Activated T-cell treated with anti-CD3 and anti-CD28 coated beads, Interleukin-2, amount 50 U/mL, for 24 hours (primary cell): ENCODE data around the gene TMA7.

Source experiments
- DNase-seq: peaks from one replicate; pipeline ENCODE4 v3.0.0-alpha.2; 2020
- H3K27ac Mint-ChIP-seq: 2 replicates; pipeline ENCODE4 v1.8.0; 2020; ENCODE audit warnings: mild to moderate bottlenecking, mixed read lengths
- H3K27me3 Mint-ChIP-seq: 2 replicates; pipeline ENCODE4 v1.8.0; 2020; ENCODE audit warnings: mixed read lengths
- H3K36me3 Mint-ChIP-seq: 2 replicates; pipeline ENCODE4 v1.8.0; 2020; ENCODE audit warnings: low read depth, mixed read lengths
- H3K4me1 Mint-ChIP-seq: 2 replicates; pipeline ENCODE4 v1.8.0; 2020; ENCODE audit warnings: low read depth, mixed read lengths
- H3K4me3 Mint-ChIP-seq: 2 replicates; pipeline ENCODE4 v1.8.0; 2020; ENCODE audit warnings: mild to moderate bottlenecking, moderate library complexity, mixed read lengths
- H3K9me3 Mint-ChIP-seq: 2 replicates; pipeline ENCODE4 v1.8.0; 2020; ENCODE audit warnings: mixed read lengths

Gene TMA7

DNA sequence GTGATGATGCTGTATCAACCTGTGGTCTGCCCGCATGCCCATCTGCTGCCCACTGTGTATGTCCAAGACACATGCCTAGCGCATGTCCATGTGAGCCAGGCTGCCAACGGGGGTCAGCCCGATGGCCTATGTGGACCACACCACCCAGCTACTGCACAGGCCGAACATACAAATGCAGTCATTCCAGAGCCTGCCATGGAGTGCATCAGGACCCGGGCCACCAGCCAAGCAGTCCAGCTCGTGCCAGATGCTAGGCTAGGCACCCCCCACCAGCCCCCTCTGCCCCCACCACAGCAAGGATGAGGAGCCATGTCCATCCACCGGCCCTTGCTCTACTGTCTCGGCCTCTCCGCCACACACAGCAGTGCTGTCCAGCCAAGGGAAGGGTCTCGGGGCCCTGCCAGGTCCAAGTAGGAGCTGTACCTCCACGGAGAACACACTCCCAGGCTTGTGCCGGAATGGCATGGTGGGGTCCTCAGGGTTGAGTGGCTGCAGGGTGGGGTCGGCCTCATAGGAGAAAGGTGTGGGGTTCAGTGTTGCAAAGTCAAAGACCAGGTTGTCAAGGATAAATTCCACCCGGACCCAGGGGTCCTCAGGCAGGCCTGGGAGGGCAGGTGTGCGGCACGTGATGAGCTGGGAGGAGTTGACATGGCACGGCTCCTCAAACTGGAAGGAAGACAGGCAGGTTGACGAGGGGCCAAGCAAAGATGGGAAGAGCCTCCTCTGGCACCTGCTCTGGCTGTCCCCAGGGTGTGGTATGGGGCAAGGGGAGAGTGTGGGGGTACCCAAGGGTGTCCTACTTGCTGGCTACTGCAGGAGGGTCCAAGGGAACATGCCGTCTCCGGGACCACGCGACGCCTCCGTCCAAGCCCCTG lies 25.4 kb upstream of the TMA7 start:
- H3K4me1 Mint-ChIP-seq = no peaks in the 10 kb centered on the region
- H3K36me3 Mint-ChIP-seq = no peaks in the 10 kb centered on the region
- H3K27me3 Mint-ChIP-seq = no peaks in the 10 kb centered on the region
- H3K4me3 Mint-ChIP-seq = no peak overlapping the region
- H3K27ac Mint-ChIP-seq = no peak overlapping the region
- H3K9me3 Mint-ChIP-seq = no peaks in the 10 kb centered on the region
- no peak for DNase-seq

DNA sequence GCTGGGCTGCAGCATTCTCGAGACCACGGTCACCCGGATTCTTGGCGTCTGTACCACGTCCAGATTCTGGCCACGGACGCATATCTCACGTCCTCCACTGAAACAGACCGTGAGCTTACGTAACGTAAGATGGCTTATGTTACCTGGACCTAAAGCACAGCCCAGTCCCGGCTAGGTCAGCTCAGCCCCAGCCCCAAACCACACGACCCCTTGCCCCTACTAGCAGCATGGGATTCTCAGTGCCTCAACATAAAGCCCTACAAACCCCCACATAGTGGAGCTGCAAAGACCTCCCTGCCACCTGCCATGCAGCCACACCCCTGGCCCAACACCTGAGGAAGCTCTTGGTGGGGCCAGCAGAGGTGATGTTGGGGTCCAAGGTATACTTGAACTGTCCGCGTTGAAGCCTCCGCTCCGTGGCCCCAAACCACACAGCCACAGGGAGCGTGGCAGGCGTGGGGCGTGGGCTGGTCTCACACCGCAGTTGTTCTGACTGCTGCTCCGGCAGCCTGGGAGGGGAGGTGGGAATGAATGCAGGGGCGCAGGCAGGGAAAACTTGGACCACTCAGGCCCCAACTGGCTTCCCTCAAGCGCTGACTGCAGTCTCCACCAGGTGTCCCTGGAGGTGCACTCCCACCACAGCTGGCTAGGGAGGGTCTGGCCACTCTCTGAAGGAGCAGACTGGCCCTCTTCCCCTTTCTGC lies 24.7 kb upstream of the TMA7 start:
- no peak overlapping the region for H3K4me3 Mint-ChIP-seq
- H3K9me3 Mint-ChIP-seq = no peaks in the 10 kb centered on the region
- no peaks in the 10 kb centered on the region for H3K27me3 Mint-ChIP-seq
- H3K4me1 Mint-ChIP-seq = no peaks in the 10 kb centered on the region
- no peaks in the 10 kb centered on the region for H3K36me3 Mint-ChIP-seq
- H3K27ac Mint-ChIP-seq = no peak overlapping the region
- no peak for DNase-seq

GRCh38 chr3:48416091-48416505 lies 24.0 kb upstream of the TMA7 start:
- Mint-ChIP-seq H3K4me3 (no peak overlapping the region), H3K9me3 (no peaks in the 10 kb centered on the region)
- no peak for DNase-seq

DNA sequence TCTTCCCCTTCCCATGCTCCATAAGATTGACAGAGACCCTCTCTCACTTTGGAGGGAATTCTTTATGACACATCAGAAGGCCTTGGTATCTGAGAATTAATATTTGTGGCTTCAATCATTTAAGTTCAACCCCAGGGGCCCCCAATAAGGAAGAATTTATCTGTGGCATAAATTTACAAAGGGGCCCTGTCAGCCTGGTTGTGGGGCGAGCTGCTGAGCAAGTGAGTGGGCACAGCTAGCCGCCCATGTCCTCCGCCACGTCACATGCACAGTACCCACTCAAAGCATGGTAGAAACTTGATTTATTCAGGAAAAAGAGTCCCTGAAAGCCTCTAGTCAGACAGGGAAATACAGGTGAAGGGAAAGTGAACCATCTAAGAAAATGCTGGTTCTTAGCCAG lies 23.5 kb upstream of the TMA7 start:
- H3K4me1 Mint-ChIP-seq = no peaks in the 10 kb centered on the region
- H3K36me3 Mint-ChIP-seq = no peaks in the 10 kb centered on the region
- H3K27me3 Mint-ChIP-seq = no peaks in the 10 kb centered on the region
- no peak overlapping the region for H3K4me3 Mint-ChIP-seq
- H3K9me3 Mint-ChIP-seq = no peaks in the 10 kb centered on the region
- no peak for DNase-seq
- H3K27ac Mint-ChIP-seq = no peak overlapping the region

More at GRCh38 chr3:48416091-48416505, 24.0 kb upstream of the TMA7 start:
- Mint-ChIP-seq H3K27me3 (no peaks in the 10 kb centered on the region), H3K4me1 (no peaks in the 10 kb centered on the region), H3K27ac (no peak overlapping the region), H3K36me3 (no peaks in the 10 kb centered on the region)

- Mint-ChIP-seq H3K9me3 (no peaks in the 10 kb centered on the region), H3K4me1 (no peaks in the 10 kb centered on the region), H3K27ac (no peak overlapping the region), H3K36me3 (no peaks in the 10 kb centered on the region), H3K27me3 (no peaks in the 10 kb centered on the region), H3K4me3 (no peak overlapping the region)
- no peak for DNase-seq
Observed at GRCh38 chr3:48417529-48418108, 22.4 kb upstream of the TMA7 start.

GRCh38 chr3:48418140-48418539 lies 21.9 kb upstream of the TMA7 start:
- Mint-ChIP-seq H3K36me3 (no peaks in the 10 kb centered on the region), H3K9me3 (no peaks in the 10 kb centered on the region), H3K27ac (no peak overlapping the region), H3K4me3 (no peak overlapping the region), H3K27me3 (no peaks in the 10 kb centered on the region), H3K4me1 (no peaks in the 10 kb centered on the region)
- no peak for DNase-seq

GRCh38 chr3:48418651-48419050 lies 21.4 kb upstream of the TMA7 start:
- H3K9me3 Mint-ChIP-seq = no peaks in the 10 kb centered on the region
- no peak for DNase-seq
- H3K27ac Mint-ChIP-seq = no peak overlapping the region
- H3K4me1 Mint-ChIP-seq = no peaks in the 10 kb centered on the region
- no peaks in the 10 kb centered on the region for H3K36me3 Mint-ChIP-seq
- H3K4me3 Mint-ChIP-seq = no peak overlapping the region
- no peaks in the 10 kb centered on the region for H3K27me3 Mint-ChIP-seq

GRCh38 chr3:48419149-48419548 lies 20.9 kb upstream of the TMA7 start:
- Mint-ChIP-seq H3K27ac (no peak overlapping the region), H3K27me3 (no peaks in the 10 kb centered on the region), H3K4me1 (no peaks in the 10 kb centered on the region), H3K4me3 (no peak overlapping the region), H3K36me3 (no peaks in the 10 kb centered on the region), H3K9me3 (no peaks in the 10 kb centered on the region)
- no peak for DNase-seq

DNA sequence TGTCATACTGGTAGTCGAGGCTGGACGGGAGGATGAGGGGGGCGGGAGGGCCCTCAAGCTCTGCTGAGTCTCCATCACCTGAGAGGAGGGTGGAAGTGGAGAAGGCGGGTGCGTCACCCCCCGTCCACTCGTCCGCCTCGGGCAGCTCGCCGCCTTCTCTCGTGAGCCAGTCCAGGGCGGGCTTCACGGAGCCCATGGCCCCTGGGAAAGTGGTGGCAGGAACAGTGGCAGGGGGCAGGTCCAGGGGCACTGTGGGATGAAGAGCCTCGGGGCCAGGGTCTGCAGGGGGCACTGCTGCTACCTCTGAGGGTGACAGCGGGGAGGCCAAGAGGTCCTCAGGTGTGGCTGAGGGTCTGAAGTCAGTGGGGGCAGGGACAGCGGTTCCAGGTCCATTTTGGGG lies 20.5 kb upstream of the TMA7 start:
- DNase-seq = no peak
- no peak overlapping the region for H3K27ac Mint-ChIP-seq
- H3K27me3 Mint-ChIP-seq = no peaks in the 10 kb centered on the region
- no peaks in the 10 kb centered on the region for H3K4me1 Mint-ChIP-seq
- H3K4me3 Mint-ChIP-seq = no peak overlapping the region
- no peaks in the 10 kb centered on the region for H3K36me3 Mint-ChIP-seq
- H3K9me3 Mint-ChIP-seq = no peaks in the 10 kb centered on the region

DNA sequence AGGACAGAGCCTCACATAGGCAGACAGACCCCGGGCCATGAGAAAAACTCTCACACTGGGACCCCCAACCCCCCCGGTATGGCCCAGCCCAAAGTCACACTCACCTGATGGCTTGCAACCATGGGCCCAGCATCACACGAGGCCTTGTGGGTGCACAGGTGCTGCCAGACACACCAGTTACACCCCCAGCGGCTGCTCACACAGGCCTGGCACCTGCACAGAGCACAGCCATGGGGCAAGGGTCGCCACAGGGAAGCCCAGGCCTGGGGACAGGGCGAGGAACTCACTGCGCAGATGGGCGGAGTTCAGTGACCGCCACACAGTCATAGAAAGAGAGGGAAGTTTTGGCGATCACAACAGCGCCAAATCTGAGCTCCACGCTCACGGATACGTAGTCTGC lies 19.5 kb upstream of the TMA7 start:
- no peaks in the 10 kb centered on the region for H3K36me3 Mint-ChIP-seq
- H3K27me3 Mint-ChIP-seq = no peaks in the 10 kb centered on the region
- no peaks in the 10 kb centered on the region for H3K9me3 Mint-ChIP-seq
- no peak for DNase-seq
- H3K4me1 Mint-ChIP-seq = no peaks in the 10 kb centered on the region
- no peak overlapping the region for H3K4me3 Mint-ChIP-seq
- H3K27ac Mint-ChIP-seq = no peak overlapping the region

- H3K4me3 Mint-ChIP-seq = no peak overlapping the region
- no peaks in the 10 kb centered on the region for H3K27me3 Mint-ChIP-seq
- H3K9me3 Mint-ChIP-seq = no peaks in the 10 kb centered on the region
- H3K4me1 Mint-ChIP-seq = no peaks in the 10 kb centered on the region
- no peak for DNase-seq
- no peak overlapping the region for H3K27ac Mint-ChIP-seq
- H3K36me3 Mint-ChIP-seq = no peaks in the 10 kb centered on the region
Observed at GRCh38 chr3:48422272-48422671, 17.8 kb upstream of the TMA7 start.

- Mint-ChIP-seq H3K36me3 (no peaks in the 10 kb centered on the region), H3K27me3 (no peaks in the 10 kb centered on the region), H3K27ac (no peak overlapping the region), H3K4me1 (no peaks in the 10 kb centered on the region), H3K4me3 (no peak overlapping the region), H3K9me3 (no peaks in the 10 kb centered on the region)
- no peak for DNase-seq
Observed at GRCh38 chr3:48422681-48423080, 17.4 kb upstream of the TMA7 start.

DNA sequence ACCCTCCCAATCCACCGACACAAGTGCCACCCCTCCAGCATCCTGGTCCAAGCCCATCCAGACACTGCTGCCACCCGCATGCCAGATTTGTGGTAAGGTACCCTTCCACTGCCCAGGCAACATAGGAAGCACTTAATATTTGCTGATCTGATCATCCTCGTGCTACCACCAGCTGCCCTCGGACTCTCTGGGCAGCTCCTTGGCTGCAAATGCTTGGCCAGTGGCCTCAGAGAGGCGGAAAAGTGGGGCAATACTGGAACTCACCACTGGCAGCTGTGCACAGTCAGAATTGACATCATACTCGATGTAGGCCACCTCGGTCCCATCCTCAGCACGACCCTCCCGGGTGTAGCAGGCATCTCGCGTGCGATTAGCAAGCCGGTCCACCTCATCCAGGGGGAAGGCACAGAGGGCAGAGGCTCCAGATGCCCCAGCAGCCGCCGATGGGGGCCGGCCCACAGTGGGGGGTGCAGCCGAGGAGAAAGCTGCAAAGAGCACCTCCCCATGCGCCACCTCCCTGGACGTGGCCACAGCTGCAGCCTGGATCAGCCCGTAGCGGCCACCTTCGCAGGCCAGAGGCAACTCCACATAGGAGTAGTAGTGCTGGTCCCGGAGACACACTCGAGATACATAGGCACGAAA lies 16.7 kb upstream of the TMA7 start:
- Mint-ChIP-seq H3K36me3 (no peaks in the 10 kb centered on the region), H3K4me1 (no peaks in the 10 kb centered on the region), H3K27ac (no peak overlapping the region), H3K27me3 (peaks cover 6% of the 10 kb centered on the region), H3K4me3 (no peak overlapping the region), H3K9me3 (no peaks in the 10 kb centered on the region)
- no peak for DNase-seq

- Mint-ChIP-seq H3K27me3 (peaks cover 6% of the 10 kb centered on the region), H3K9me3 (no peaks in the 10 kb centered on the region), H3K36me3 (no peaks in the 10 kb centered on the region), H3K4me1 (no peaks in the 10 kb centered on the region), H3K27ac (no peak overlapping the region), H3K4me3 (no peak overlapping the region)
- no peak for DNase-seq
Observed at GRCh38 chr3:48423883-48424695, 16.0 kb upstream of the TMA7 start.
